GM19238 (cell line): ENCODE measurements around the gene RHBDD1.

Experiments
- DNase-seq: peaks from one replicate; pipeline ENCODE4 v3.0.0; 2011; ENCODE audit warnings: low spot score; ENCODE audit not compliant: insufficient read length

The RHBDD1 gene

DNA sequence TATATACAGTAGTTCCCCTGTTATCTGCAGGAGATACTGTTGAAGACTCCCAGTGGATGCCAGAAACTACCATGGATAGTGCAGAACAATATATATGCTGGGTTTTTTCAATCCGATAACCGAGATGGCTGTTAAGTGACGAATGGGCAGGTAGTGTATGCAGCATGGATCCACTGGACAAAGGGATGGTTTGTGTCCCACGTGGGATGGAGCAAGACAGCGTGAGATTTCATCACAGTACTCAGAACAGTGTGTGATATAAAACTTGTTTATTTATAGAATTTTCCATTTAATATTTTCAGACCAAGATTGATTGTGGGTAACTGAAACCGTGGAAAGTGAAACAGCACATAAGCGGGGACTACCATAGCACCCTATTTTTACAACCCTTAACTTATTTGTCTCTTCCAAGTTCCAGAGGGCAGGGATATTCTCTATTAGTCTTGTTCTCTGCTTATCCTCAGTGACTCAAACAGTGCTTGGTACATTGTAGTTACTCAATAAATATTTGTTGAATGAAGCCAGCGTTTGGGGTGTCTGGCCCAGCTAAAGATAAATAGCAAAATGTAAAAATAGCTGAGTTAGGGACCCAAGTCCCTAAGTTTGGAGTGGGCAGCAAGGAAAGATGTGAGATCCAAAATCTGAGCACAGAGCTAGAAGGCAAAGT, 50.0 kb downstream of the RHBDD1 start:
- DNase-seq = no peak

DNA sequence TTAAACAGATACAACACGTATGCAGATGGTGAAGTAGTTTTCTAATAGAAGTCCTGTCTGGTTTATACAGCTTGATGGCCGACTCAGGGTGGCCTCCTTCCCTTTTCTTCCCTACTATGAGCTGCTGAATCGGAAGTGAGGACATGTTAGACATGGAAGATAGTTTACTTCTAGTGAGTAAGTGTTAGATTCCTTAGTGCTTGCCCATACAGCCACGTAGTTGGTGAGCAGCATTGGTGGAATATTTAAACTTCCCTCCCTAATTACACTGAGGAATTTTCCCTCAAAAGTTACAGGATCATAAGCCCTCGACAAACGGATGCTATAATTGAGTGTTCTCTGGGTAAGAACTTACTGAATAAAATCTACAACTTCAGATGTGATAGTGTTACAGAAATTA, 52.1 kb downstream of the RHBDD1 start:
- DNase-seq = no peak

DNA sequence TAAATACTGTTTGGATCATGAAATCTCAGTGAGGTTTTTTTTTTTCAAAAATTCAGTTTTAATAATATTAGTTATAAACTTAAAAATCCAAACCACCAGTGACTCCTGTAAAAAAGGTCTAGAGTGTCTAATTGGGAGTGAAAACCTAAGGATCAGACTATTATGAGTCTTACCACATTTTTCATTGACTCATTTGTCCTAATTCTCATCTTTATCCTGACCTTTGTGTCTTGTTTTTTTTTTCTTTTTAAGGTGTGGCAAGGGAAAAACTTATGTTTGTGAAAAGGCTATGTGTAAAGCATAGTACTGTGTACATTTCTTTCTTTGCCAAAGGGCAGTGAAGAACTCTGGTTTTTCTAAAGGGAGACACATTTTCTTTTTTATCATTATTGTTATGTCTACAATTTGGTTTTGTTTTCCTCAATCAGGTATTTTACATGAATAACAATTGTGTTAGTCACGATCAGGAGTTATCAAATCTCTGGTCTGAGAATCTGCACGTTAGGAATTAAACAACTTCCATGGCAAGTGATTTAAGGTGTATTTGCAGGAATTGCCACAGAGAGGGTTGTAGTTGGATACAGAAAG, 52.6 kb downstream of the RHBDD1 start:
- DNase-seq = no peak

DNA sequence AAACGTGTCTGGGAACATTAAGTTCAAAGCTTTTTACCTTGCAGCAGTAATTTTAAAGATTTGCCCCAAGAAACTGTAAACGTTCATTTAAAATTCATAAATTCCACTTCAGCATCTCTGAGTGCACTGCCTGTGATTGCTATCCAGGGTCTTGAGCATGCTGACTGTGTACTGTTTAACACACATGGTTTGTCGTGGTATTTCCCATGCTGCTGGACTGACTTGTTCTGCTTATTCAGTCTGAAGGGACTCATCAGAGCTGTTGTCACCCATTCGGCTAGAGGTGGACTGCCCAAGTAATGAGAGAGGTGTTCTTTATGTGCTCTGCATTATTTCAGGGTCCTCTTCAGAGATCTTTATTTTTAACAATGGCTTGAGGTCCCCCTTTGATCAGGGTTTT, 53.1 kb downstream of the RHBDD1 start:
- DNase-seq = no peak

DNA sequence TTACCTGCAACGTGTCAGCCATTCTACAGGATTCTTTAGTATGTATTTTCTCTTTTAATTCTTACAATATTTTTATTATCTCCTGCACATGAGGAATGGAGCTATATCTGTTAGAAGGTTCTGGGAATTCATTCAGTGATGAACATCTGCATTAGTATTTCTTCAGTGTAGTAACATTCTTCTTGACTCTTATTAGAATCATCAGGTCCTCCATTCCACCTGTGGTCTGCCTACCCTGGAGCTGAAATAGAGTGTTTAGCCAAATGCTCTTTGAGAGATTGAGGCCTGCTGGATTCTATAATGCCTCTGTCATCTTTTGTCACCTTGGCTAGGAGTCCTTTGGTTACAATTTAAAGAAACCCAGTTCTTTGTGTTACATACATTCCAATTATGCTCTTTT, 54.4 kb downstream of the RHBDD1 start:
- no peak for DNase-seq

DNA sequence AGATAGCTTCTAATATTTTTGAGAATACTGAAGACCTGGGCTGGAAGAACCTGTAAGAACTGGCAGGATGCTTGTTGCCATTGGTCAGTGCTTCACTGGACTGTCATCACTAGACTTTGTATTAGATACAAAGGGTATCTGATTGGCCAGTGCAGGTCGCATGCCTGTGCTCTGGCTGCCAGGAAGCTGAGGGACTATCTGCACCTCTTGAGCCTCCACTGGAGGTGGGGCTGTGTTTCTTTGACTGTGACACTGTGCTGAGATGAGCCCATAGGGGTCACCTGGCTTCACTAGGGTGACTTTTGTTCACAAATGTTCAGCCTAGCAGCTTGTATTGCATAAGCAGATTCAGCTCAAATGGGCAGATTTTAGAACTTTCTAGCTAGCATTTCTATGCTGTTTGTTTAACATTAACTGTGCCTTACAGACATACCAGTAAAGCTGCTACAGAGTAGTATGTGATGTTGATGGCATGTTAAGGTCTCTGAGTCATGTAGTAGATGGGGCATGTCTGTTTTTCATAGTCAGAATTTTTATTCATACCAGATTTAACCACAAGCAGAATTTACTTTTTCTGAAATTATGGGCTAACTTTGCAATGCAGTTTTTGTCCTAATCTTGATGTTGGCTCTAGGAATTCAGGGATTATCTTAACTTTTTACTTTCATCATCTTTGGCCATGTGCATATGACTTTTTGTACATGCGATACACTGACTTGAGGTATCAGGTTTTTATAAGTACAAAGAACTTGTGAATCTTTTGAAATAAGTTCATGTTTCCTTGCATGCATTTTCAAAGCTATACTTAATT, 56.1 kb downstream of the RHBDD1 start:
- DNase-seq = no peak

DNA sequence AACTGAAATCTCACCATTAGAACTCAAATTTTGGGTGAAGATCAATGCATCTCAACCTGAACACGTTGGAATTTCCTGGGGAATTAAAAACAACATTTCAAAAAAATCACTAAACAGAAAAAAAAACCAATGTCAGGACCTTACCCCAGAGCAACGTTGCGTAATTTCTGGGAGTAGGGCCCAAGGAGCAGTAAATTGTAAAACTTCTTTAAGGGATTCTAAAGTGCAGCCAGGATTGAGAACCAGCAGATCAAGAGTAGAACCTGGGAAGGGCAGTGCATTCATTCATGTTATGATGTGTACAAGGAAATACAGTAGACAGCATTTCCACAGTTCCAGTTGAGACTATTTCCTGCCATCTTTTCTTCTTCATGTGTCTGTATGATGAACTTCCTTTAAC, 56.9 kb downstream of the RHBDD1 start:
- DNase-seq = no peak

DNA sequence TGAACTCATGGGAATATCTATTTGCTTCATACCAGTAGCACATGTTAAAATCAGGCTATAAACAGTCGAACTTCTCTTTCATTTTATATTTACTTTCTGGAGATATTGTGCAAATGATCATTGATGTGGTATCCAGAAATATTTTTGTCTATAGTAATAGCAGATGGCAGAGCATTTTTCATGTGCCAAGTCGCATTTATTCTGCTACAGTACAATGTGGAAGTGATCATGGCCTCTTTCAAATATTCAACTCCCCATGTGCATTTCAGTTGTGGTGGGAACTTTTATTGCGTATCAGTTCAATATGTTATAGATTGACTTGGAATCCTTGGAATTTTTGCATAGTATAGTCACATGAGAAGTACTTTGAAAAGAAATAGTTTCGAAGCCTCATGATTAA, 57.4 kb downstream of the RHBDD1 start:
- no peak for DNase-seq

DNA sequence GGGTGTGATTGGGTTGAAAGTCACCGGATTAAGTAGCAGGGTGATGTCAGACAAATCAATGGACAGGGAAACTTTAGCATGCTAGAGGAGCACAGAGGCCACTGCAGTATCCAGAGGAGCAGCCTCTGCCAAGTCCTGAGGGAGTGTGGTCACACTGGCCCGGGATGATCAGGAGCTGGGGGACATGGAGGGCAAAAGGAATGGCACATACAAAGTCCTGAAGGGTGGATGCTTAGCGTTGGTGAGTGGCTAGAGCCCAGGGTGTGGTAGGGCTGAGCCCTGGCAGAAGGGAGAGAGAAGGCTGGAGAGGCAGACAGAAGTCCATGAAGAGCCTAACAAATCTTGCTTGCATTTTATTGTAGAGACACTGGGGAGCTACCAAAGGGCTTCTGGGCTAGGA, 58.9 kb downstream of the RHBDD1 start:
- no peak for DNase-seq

DNA sequence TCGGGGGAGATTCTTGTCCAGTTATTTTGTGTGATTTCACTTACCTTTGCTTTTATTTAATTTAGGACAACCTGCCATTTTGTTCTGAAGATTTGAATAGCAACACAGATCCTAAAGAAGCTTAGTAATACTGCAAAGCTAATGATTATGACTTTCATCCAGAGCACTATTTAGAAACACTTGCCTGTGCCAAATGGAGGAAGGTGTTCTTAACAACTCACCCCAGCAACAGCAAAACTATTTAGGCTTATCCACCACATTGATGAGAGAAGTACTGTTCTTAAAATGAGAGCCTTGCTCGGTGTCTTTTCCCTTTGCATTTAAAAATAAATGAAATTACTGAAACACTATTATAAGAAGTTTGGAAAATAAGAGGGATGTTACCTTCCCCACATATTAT, 59.7 kb downstream of the RHBDD1 start:
- no peak for DNase-seq

DNA sequence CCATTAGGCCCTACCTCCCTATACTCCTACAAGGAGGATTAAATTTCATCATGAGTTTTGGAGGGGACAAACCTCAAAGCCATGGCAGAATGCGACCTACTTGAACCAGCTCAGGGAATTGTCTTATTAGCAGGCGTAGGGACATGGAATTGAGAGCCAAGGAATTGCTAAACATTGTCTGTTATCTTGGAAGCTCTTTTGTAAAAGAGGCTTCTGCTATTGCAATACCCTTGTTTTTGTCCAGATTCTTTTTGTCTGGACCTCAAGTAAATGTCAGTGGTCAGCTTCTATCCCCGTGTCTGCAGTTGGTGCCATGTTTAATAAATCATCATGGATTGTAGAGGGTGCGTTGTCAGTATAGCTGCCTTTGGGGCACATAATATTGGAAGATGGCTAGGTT, 62.3 kb downstream of the RHBDD1 start:
- DNase-seq = no peak

DNA sequence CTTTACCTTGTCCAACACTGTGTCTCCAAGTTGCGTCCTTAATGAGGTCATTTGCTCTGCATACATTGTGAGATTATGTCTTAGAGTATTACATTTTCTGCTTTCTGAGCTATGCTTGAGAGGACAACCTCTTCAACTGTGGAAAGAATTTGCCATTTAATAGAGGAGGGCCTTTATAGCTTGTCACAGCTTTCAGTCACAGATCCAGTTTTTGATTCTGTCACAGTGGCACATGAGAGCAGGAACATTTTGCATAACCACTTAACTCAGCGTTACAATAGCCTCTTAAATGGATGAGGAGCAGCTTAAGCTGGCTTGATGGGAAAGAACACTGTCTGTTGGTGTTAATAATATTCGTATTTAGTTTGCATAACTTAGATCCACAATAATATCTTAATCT, 63.0 kb downstream of the RHBDD1 start:
- no peak for DNase-seq

DNA sequence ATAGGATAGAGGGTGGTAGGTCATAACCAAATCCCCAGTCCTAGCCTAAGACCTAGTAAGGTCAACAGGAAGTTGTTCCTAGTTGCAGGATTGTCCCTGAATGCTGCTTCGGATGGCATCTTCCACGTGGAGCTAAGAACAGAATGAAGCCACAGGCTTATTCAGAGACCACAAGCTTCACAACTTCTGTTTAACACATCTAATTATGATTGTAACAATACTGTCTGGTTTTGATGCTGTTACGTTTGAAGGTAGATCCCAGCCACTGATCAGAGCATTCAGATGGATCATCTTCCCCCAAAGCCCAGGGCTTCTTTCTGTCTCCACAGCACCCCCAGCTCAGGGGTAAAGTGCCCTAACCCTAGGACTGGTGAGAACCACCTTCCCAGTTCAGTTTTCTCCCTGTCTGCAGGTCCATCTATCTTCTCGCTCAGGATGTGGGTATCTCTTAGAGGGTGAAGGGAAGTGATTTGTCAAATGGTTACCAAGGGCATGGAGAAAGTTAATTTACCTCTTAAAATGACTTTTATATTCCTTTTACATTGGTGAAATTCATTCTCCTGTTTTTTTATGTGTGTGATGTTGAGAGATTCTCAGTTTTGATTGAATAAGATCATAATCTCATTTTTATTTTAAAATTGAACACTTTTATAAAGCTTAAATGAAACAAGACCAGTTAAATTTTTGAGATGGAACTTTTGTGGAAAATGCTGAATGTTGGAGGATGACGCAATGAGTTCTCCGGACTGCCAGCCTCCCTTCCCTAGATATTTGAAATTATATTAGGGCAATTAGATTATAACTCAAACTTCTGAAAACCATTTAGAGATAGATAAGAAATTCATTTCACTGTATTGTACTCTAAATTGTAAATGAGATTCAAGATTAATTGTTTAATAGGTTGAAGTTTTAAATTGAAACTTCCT, 66.5 kb downstream of the RHBDD1 start:
- no peak for DNase-seq

DNA sequence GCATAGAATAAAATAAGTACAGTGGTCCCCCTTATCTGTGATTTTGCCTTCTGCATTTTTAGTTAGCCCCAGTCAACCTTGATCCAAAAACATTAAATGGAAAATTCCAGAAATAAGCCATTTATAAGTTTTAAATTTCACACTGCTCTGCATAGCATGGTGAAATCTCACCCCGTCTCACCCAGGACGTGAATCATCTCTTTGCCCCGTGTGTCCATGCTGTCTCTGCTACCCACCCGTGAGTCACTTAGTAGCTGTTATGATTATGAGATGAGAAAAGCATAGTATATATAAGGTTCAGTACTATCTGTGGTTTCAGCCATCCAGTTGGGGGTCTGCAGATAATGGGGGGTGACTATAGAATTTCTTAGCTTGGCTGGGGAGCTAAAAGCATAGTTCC, 67.3 kb downstream of the RHBDD1 start:
- no peak for DNase-seq

DNA sequence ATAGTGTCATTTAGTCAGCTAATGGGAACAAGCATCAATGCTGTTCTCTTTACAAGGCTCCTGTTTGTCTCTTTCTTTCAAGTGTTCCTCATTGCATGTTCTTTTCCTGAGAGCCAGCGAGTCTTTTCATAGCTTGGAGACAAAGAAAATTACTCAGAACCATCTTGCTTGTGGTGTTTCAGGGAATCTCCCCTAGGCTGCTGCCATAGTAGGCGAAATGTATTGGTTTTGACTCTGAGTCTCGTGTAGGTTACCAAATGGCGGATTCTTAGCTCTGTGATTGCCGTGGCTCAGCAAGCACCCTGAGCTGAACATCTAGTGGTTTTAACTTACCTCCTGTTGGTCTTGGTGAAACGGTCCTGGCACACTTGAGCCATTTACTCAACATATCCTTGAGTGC, 68.7 kb downstream of the RHBDD1 start:
- DNase-seq = no peak

DNA sequence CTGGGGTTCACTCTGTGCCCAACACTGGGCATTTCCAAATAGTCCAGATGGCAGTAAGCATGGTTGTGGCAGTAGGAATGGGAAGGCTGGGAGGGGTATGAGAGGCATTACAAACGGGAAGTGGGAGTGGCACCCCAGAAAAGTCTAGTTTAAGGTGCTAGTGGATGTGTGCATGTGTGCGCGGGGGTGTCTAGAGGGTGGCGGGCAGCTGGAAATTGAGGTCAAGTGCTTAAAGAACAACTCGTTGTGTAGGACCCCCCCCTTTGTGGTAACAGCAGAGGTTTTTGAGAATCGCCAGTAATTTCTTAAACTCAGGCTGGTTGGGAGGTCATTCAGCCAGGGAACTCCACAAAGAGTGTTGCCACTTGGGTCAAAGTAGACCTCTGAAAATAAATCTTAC, 69.9 kb downstream of the RHBDD1 start:
- peak; percentile 11 for DNase-seq

DNA sequence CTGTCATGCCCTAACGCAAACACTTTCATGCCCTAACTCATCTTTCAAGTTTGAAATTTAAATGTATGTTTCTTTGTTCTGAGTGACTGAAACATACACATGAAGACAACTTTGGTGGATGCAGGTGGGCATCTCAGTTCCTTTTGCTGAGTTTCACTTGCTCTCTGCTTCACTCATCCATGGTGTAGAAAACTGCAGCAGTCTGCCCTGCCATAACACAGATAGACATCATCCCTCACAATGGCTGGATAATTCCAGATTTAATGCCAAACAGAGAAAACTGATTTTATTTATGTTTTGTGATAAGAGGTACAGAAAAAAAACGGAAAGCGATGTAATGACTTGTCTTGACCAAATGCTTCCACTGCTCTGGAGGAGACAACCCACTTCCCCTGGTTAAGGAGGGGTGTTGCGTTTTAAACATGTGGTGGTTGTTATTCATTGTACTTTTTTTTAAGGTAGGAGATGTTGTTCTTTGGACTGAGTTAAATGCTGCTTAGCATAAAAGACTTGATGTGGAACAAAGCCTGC, 70.4 kb downstream of the RHBDD1 start:
- peak; percentile 10 for DNase-seq

DNA sequence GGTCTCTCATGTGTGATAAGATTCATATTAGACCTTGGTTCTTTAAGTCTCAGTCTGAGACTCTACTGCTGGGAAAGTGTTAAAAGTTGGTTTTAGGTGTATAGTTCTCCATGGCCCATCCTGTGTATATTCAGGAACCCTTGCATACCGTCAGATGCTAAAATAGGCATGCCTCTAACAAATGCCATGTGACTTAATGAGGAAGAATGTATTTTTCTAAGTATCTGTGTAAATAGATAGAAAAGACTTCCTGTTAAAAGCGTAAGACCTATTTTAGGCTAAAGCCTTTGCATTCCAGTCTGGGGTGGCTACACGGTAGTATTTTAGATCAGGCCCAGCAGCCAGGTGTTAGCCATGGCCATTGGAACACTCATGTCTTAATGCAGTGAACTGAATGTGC, 73.3 kb downstream of the RHBDD1 start:
- DNase-seq = no peak

DNA sequence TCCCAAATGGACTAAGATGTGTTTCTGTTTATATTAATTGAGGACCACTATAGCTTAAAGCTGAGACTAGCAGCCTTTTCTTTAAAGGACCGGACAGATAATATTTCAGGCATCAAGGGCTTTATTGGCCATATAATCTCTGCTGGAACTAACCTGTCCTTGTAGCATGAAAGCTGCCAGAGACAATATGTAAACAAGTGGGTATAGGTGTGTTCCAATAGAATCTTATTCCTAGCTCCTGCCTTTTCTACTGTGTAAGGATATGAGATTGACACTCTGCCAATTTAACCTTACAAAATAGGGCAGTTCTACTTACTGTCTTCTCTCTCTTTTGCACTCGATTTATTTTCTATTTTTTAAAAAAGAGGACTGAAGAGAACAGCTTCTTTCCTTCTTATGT, 74.0 kb downstream of the RHBDD1 start:
- DNase-seq = no peak

DNA sequence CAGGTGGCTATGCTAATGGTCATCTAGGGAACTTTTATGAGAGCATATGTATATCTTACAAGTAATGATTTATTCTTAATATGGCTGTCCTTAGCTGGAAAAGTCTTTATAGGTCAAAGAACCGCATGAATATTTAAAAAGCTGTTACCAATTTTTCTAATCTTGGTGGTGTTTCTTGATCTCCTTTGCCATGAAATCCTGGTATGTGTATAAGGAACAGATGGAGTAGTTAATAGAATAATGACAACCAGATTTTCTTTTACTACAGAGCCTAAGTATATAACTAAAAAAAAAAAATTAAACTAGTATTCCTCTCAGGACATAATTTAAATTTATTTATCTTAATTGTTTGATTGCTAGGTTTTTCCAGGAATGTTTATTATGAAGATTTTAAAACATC, 74.5 kb downstream of the RHBDD1 start:
- no peak for DNase-seq

DNA sequence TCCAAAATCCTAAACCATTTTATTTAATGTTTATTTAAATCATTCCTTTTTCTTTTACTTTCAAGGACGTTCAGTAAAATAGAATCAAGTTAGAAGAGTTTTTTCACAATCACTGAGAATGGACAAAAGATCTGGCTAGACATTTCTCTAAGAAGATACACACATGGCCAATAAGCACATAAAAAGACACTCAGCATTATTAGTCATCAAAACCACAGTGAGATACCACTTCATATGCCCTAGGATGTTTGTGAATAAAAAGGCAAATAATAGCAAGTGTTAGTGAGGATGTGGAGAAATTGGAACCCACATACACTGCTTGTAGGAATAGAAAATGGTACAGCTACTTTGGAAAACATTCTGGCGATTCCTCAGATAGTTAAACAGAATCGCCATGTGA, 76.1 kb downstream of the RHBDD1 start:
- no peak for DNase-seq

DNA sequence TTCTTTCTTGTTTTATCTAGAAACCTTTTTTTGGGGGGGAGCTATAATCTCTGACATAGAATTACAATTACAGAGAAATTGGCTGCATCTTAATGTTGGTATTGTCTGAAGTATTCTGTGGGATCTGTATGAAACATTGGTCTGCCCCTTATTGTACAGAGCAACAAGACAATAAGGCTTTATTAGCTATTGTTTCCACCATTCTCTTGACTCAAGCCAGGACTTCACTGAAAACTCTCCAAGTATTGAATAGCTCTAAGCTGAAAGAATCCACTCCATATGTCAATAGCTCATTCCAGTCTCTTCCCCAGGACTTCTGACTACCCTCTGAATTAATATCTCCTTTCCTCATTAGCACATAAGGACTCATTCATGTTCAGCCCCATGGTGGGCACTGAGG, 77.8 kb downstream of the RHBDD1 start:
- no peak for DNase-seq
